GM04503 (cell line): ENCODE measurements around the gene LMAN2.

Experiments
- DNase-seq: peaks from one replicate; pipeline ENCODE4 v3.0.0-alpha.2; 2012; ENCODE audit warnings: low read depth

Gene LMAN2

DNA sequence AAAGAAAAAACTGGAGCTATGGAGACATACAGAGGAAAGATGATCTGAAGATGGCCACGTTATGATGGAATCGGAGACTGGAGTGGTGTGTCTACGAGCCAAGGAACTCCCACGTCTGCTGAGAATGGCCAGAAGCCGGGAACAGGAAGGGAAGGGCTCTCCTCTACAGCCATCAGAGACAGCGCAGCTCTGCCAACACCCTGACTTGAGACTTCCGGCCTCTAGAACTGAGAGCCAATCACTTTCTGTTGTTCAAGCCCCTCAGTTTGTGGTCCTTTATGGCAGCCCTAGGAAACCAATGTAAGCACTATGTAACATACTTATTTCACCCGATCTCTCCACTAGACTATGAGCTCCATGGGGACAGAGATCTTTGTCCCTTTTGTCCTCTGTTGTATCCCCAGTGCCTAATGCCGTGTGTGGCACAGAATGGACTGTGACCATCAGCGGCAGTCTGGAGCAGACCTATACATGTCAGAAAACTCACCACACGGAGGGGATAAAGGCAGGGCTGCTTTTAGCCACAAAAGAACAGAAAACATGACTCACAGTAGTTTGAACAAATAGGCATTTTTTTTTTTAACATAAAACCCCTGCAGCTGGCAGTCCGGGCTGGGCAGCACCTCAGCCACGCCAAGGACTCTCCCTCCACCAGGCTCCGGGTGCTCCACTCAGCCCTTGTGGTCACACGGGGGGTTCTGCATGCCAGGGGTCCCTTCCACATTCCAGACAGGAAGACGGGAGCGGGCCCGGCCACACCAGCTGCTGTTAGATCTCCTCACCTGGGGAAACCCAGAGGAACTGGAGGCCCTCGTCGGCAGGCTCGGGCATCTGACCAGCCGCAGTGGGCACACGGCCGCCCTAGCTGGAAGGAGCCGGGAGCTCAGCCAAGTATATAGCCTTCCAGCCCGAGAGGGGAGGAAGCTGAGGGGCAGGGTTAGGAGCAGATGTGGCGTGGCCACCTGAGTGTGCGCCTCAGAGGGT lies 23.6 kb downstream of the LMAN2 start:
- DNase-seq = no peak

DNA sequence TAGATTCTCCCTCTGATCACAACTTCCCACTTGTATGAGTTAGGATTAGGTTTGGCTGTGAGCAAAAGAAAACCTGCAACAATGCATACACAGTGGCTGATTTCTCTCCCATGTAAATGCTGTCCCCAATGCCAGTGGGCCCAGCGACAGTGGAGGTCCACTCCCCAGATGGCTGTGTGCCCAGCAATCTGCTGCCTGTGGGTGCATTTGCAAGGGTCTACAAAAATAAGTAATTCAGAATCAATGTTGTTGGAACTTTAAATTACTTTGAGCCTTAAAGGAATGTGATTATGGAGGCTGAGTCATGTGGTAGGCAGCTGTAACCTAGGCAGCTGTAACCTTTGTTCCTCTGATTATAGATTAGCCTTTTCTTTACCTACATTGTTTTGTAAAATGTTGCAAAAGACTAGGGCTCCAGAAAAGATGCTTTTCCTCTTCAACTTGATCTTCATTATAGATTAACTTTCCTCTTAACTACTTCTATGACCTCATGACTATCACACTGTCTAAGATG lies 25.5 kb downstream of the LMAN2 start:
- no peak for DNase-seq

DNA sequence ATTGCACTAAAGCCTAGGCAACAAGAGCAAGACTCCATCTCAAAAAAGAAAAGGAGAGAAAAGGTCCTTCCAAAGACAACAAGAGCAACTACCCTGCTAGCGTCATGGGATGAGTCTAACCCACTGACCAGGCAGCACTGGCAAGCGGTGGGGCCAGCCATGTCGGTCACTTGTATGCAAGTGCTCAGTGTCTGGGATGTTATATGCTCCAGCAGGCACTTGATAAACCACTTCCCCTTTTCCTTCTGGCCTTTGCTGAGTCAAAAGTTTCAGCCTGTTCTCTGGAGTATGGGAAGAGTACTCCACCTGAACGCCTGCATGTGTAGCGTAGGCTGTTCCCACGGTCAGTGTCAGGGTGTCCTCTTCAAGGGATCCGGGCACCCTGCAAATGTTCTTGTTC lies 30.6 kb downstream of the LMAN2 start:
- DNase-seq = no peak

DNA sequence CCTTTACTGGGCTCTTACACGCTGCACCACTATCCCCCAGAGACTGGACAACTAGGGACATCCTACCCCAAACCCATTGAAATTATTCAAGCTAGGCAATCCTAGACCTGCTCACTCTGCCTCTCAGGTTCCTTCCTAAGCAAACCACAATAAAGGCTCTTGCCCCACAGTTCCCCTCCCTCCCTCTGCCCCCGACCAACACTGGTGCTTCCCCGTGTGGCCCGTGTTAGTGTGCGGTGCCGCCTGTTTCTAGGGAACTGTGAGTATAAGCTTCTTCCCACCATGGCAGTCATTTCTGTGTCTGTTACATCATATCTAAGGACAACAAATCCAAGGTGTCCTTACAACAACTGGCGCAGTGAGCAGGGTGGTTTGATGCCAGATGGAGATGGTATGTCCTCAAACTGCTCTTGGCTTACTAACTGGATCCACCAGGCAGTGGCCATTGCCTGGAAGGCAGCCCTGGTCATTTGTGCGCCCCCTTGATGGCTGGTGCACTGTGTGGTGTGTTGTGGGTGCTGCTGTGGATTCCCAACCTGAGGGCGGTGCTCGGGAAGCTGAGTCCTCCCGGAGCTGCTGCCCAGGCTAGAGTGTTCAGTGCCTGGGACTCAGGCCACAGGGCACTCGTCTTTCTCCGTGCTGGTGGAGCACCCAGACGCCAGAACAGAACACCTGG lies 31.4 kb downstream of the LMAN2 start:
- DNase-seq = no peak

DNA sequence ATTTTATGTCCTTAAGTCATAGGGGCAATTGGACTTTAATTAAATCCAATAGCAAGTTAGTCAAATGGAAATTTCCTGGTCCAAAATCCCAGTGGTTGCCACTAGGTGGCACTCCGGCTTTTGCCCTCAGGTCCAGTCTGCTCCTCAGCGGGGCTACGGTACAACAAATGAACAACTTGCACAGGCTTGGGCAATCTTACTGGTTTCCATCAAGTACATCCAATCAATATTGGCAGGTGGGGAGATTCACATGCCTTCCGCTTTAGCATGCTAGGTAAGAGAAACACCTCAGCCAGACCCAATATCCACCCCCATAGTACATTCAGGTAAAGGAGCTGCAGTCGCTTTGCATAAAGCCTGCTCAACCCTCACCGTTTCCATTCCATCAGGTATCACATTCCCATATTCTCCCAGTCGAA lies 33.5 kb downstream of the LMAN2 start:
- DNase-seq = no peak

DNA sequence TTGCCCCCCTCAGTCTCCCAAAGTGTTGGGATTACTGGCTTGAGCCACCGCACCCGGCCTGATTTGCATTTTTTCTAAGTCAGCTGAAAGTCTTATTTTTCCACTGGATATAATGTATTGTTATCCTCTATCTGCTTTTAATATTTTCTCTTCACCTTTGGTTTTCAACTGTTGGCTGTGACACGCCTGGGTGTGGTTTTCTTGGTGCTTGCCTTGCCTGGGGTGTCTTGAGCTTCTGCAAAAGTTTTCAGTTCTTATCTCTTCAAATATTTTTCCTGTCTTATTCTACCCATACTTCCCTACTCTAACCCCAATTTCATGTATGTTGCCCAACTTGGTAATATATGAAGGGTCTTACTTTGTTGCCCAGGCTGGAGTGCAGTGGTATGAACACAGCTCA lies 35.5 kb downstream of the LMAN2 start:
- DNase-seq = no peak

DNA sequence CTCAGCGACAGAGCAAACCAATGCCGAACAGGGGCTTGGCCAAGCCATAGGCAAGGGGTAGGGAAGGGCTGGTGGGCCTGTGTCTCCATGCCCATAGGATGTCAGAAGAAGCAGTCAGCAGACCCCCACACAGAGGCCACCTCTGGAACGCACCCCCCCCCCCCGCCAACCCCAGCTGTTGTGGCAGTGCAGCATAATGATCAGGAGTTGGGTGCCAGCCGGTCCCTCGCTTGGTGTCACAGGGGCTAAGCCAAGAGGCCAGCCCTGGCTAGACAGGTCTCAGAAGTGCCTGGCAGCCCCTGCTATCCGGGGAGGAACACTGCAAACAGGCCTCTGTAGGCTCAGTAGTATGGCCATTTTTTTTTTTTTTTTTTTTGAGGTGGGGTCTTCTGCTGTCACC lies 36.1 kb downstream of the LMAN2 start:
- DNase-seq = no peak

DNA sequence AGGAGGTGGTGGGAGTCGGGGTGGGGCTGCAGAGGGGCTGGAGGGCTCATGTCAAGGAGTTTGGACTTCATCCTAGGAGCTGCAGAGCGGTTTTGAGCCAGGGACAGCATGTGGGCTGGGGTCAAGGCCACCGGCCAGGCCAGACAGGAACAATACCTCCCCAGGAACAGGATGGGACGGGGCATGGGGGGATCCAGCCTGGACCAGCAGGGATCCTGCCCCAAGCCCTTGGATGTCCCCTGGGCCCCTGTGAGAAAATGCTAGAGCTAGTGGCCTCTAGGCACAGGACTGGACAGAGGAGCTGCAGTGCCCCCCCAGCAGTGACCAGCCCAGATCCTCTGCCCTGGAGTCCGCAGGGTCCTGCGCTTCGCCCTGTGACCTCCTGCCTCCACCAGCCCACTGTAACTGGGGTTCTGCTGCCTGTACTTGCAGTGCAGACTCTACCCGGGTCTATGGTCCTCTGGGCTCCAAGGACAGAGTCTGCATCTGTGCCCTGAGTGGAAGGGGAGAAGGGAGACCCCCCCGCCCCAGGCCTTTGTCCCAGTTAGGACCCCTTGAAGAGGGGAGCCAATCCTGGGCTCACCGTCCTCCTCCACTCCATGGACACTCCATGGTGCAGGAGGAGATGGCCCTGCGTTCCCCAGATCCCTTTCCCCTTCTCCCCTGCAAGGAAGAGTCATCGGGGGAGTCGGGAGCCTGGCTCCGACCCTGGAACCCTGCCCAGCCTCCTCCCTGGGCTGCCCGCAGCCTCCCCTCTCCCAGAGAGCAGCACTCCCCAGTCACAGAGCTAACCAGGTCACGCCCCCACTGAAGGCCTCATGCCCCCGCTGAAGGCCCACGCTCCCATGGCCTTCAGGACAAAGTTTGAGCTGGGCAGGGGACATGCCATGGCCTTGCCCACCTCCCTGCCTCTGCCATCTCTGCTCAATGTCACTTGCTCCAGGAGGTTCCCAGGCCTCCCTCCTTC lies 36.8 kb downstream of the LMAN2 start:
- DNase-seq = no peak

DNA sequence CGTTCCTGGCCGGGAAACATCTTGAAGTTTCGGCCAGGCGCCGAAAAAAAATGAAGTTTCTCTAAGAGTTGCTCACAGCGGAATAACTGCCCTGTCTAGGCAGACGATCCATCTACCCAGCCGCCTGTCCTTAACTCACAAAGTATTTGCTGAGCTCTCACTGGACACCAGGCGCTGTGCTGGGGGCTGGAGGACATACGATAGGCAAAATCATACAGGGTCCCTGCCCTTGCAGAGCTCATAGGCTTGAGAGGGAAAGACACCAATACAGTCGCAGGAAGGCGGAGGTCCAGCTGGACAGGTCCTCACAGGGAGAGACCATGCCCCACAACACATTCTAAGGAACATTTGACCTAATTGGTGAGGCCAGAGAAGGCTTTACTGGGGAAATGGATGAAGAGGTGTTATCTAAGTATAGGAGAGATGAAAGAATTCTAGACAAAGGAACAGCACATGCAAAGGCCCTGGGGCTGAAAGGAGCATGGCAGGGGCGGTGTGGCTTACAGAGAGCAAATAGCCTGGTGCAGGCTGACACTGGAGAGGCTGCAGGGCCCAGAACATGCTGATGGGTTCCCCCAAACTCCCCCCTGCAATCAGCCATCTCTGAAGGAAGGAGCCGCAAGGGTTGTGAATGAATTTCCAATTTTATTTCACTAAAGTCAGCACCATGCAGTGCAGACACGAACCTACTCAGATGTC lies 37.8 kb downstream of the LMAN2 start:
- DNase-seq = no peak

DNA sequence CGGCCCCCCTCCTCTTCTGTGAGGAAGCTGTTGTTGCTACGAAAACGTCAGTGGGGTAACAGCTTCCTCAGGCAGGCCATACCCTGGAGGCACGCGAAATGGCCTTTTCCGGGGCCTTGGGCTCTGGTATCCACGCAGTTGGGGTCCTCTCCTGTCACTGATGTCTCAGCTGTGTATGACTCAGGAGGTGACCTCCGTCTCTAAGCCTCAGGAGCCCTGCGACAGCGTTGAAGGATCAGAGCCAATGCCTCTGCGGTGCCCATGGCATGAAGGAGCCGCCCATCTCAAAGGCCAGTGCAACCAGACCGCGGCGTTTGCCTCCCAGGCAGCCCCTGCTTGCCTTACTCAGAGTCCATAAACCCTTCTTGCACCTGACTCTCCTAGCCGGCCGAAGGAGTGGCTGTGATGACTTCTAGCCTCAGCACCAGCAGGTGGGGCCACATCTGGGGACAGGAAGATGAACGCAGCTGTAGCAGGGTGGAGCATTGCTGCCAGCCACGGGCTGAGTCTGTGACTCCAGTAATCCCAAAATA lies 38.8 kb downstream of the LMAN2 start:
- DNase-seq = no peak

DNA sequence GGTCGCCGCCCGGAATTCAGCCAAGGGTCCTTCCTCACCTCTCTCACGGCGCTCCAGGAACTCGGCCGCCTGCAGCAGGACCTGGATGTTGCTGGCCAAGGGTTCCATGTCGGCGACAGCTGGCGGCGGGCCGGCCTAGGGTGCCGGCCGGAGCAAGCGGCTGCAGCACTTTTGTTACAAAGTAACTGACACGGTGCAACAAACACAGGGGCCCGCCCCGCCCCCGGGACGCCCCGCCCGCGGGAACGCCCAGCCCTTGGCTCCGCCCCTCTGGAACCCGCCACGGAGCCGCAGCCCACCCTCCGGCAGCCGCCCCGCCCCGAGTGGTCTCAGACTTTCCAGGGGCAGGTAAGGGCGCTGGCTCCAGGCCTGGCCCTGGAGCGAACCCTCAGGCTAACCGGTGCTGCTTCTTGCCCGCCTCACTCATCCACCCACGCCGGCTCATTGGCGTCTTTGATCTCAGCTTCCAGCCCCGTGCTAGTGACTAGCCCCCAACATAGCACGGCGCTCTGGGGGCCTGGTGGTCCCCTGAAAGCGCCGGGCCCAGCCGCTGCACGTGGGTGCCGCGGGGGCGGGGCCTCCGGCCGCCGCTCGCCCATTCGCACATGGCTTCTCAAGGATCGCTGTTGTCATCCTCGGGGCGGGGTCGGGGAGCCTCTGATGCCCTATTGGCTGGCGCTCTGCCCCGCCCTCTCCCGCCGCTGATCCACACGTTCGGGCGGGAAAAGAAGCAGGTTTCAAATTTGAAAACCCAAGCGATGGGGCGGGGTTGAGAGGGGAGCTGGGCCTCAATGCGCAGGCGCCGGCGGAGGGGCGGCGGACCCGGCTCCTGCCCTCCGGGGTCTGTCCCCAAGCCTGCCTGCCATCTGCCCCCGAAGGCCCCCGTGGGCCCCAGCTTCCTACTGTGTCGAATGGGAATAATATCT lies 39.5 kb downstream of the LMAN2 start, which contains the start of gene MXD3:
Gene MXD3 (minus strand): TSS at position 176 of the 926 bp plus-strand sequence. CDS start 68 bp downstream, at position 108.
- peak; percentile 39 for DNase-seq

DNA sequence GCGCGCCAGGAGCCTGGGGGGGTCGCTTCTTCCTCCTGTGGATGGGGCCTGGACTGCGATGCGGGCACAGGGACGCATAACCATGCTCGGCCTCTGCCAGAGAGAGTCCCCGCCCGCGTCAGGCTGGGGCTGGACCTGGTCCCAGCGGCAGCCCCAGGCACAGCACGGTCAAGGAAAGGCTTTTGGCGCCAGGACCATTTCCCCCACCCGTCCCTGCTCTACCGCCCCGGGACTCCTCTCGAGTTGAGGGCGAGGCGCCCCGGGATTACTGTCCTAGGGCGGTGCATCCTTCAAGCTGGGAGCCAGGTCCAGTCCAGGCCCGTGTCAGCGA lies 40.1 kb downstream of the LMAN2 start:
- no peak for DNase-seq

DNA sequence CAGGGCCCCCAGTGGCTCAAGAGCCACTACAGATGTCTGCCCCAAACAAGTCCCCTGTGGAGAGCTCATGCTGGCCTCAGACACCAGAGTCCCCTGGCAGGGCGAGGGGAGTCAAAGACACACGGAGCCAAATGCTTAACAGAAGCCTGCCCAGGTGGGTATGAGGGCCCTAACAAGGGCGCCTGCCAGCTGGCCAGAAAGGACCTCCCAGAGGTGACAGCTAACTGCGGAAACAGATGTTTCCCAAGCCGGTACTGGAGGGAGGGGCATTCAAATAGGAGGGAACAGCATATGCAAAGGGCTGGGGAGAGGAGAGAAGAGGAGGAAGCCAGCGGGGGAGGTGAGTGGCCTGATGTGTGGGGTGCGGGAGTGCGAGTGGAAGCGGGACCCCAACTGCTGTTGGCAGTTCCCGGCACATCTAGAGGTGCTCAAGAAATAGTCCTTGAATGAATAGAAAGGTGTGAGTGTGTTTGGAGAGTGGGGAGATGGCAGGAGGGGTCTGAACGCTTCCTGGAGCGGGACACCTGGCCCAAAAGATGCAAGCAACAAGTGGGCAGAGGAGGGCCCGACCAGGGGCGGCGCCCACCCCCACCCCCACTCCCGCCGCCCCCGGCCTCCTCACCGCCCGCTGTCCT lies 40.6 kb downstream of the LMAN2 start:
- DNase-seq = no peak

DNA sequence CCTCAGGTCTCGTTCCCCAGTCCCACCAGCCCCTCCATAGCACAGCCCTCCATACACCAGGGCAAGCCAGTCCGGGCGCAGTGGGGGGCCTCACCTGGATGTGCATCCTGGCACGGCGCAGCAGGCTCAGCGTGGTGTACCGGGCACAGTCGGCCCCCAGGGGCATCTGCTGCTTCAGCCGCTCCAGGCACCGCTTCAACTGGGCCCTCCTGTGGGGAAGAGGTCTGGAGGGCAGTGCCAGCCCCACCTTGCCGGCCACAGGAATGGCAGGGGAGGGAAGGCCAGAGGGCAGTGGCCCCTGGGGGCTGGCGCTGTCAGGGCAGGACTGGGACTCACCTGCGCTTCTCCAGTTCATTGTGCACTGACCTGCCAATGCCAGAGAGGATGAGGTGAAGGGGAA lies 41.1 kb downstream of the LMAN2 start:
- no peak for DNase-seq

DNA sequence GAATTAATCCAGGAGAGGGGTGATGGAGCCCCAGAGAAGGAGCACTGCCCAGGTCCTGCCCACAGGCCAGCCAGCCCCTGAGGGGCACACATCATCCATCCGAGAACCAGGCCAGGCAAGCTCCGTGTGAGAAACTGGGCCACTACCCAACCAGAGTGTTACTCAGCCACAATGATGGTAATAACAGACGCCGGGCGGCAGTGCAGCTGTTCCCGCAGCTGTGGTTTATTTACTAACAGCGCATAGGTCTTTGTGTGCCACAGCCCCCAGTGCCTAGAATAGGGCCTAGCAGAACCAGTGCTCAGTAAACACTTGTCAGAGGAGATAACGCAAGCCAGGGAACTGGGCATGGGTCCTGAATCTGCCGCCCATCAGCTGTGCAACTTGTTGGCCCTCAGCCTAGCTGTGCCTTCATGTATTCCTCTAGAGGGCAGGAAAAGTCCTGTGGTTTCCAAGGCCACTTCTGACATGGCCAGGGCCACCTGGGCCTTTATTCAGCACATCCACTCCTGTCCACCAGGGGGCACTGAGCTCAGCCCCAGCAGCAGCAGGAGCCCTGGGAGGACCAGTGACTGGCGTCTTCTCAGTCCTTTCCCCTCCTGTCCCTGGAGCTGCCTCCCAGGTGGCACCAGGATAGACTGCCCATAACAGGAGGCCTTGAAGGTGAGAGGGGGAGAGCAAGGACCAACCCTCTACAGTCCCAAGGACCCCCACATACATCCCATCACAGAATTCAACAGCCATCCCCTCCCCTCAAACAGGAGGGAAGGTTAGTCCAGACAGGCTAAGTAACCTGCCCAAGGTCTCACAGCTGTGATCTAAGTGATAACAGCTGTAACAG lies 41.9 kb downstream of the LMAN2 start:
- DNase-seq = no peak

DNA sequence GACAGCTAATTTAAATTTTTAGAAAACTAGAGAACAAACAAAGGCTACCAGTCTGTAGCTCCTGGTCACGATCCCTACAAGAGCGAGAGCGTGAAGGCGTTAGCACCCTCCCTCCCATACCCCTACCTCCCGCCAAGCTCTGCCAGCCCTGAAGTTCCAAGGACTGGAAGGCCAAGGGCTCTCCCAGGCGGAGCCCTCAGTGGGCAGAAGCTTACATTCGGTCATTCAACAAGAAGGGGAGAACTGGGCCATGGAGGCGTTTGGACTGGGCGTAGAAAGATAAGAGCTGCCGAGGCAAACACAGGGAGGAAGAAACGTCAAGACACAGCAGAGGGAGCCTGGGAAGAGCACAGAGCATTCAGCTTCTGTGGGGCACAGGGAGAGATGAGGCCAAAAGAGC lies 42.7 kb downstream of the LMAN2 start:
- no peak for DNase-seq

DNA sequence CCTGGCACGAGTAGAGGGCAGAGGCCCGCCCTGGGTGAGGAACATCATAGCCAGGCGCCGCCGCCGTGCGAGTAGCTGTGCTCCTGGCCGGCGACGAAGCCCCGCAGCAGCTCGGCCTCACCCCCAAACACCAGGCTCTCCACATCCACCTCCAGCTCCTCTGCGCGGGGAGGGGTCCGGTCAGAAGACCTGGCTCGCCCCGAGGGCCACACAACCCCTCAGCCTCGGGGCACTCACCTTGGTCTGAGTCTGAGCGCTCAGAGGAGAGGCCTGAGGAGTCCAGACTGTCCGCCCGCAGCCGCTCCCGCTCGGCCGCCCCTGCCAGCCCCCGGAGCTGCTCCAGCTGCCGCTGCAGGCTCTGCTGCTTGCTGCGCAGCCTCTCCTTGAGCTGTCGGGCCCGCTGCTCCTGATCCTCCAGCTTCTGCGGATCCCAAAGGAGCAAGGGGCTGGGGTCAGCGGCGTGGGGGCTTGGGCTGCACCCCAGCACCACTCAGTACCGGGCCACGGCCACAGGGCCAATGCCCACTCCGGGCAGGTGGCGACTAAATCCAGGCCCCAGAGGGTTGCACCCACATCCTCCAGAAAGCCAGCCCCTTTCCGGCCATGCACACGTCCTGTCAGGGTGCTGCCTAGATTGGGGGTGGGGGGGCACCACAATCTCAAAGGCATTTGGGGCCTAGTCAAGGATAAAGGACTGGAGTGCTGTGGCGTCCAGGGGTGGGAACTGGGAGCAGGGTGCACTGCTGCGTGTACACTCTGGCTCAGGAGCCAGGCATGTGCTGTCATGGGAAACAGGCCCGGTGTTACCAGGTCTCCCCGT lies 43.7 kb downstream of the LMAN2 start:
- no peak for DNase-seq
